DOHH2 (cell line): ENCODE results near the gene GRM2.

ENCODE experiments used
- H3F3A ChIP-seq: fragments of 200-600 bp; sonication (generic), shearing (Covaris generic); 2 replicates; pipeline ENCODE4 v1.6.0; 2016; ENCODE audit warnings: antibody characterized with exemption, mild to moderate bottlenecking; ENCODE audit not compliant: control insufficient read depth, insufficient read depth
- H3K27ac ChIP-seq: fragments of 200-600 bp; sonication (generic); 2 replicates; pipeline ENCODE4 v1.5.1; 2014; ENCODE audit warnings: low read depth, mild to moderate bottlenecking, low read length, moderate library complexity
- H3K27me3 ChIP-seq: fragments of 200-600 bp; sonication (generic); 2 replicates; pipeline ENCODE4 v1.6.1; 2014; ENCODE audit warnings: mild to moderate bottlenecking, low read length, mixed read lengths; ENCODE audit not compliant: control insufficient read depth
- H3K36me3 ChIP-seq: fragments of 200-600 bp; sonication (generic); 2 replicates; pipeline ENCODE4 v1.6.1; 2014; ENCODE audit warnings: mild to moderate bottlenecking, low read length, moderate library complexity, mixed read lengths; ENCODE audit not compliant: control insufficient read depth
- H3K4me1 ChIP-seq: fragments of 200-600 bp; sonication (generic); 2 replicates; pipeline ENCODE4 v1.6.1; 2014; ENCODE audit warnings: mild to moderate bottlenecking, low read length, mixed read lengths; ENCODE audit not compliant: control insufficient read depth
- H3K4me2 ChIP-seq: fragments of 200-600 bp; sonication (generic); 2 replicates; pipeline ENCODE4 v1.6.0; 2014; ENCODE audit warnings: mild to moderate bottlenecking, low read length, moderate library complexity
- H3K4me3 ChIP-seq: fragments of 200-600 bp; sonication (generic); 2 replicates; pipeline ENCODE4 v1.5.1; 2014; ENCODE audit warnings: mild to moderate bottlenecking, low read length, mixed read lengths
- H3K79me2 ChIP-seq: fragments of 200-600 bp; sonication (generic); 2 replicates; pipeline ENCODE4 v1.6.1; 2014; ENCODE audit warnings: mild to moderate bottlenecking, low read length, mixed read lengths; ENCODE audit not compliant: control insufficient read depth
- H3K9me2 ChIP-seq: fragments of 200-600 bp; sonication (generic); replicated peaks from 2 replicates; pipeline ENCODE4 v1.6.1; 2014; ENCODE audit warnings: mild to moderate bottlenecking, low read length, mixed read lengths; ENCODE audit not compliant: control insufficient read depth
- H3K9me3 ChIP-seq: fragments of 200-600 bp; sonication (generic); 2 replicates; pipeline ENCODE4 v1.6.1; 2014; ENCODE audit warnings: antibody characterized with exemption, low read length, mixed read lengths; ENCODE audit not compliant: control insufficient read depth, insufficient read depth
- H4K20me1 ChIP-seq: fragments of 200-600 bp; sonication (generic); 2 replicates; pipeline ENCODE4 v1.6.0; 2014; ENCODE audit warnings: low read depth, mild to moderate bottlenecking, antibody characterized with exemption, low read length, moderate library complexity; ENCODE audit not compliant: control insufficient read depth, insufficient read depth
- CTCF ChIP-seq: fragments of 200-600 bp; sonication (generic); IDR thresholded peaks from one replicate; pipeline ENCODE4 v1.5.1; 2014; ENCODE audit warnings: antibody characterized with exemption, mild to moderate bottlenecking, low read depth, low read length; ENCODE audit not compliant: poor library complexity, severe bottlenecking
- EZH2phosphoT487 ChIP-seq: fragments of 200-600 bp; sonication (generic); IDR thresholded peaks from 2 replicates; pipeline ENCODE4 v1.6.1; 2017; ENCODE audit warnings: borderline replicate concordance, mild to moderate bottlenecking, antibody characterized with exemption, low read length, moderate library complexity, mixed read lengths

GRM2 gene

GRCh38 chr3:51703068-51703760, 3.7 kb upstream of the GRM2 start:
- Histone ChIP-seq H3K4me1 (no peaks in the 10 kb centered on the region), H3K9me3 (no peaks in the 10 kb centered on the region), H4K20me1 (no peaks in the 10 kb centered on the region), H3K36me3 (peaks cover 33% of the 10 kb centered on the region), H3K4me3 (no peak overlapping the region), H3F3A (no peaks in the 10 kb centered on the region), H3K79me2 (no peaks in the 10 kb centered on the region), H3K9me2 (no peaks in the 10 kb centered on the region), H3K4me2 (no peak overlapping the region), H3K27me3 (no peaks in the 10 kb centered on the region), H3K27ac (no peak overlapping the region)
- TF ChIP-seq CTCF (no peak), EZH2phosphoT487 (no peak)

GRCh38 chr3:51703761-51704510, 2.9 kb upstream of the GRM2 start:
- Histone ChIP-seq H3K9me2 (no peaks in the 10 kb centered on the region), H3K4me1 (no peaks in the 10 kb centered on the region), H3K27me3 (no peaks in the 10 kb centered on the region), H3K4me3 (no peak overlapping the region), H3K9me3 (no peaks in the 10 kb centered on the region), H4K20me1 (no peaks in the 10 kb centered on the region), H3F3A (no peaks in the 10 kb centered on the region), H3K79me2 (no peaks in the 10 kb centered on the region), H3K36me3 (peaks cover 25% of the 10 kb centered on the region), H3K4me2 (no peak overlapping the region), H3K27ac (no peak overlapping the region)
- TF ChIP-seq CTCF (no peak), EZH2phosphoT487 (no peak)

GRCh38 chr3:51704511-51704950, 2.3 kb upstream of the GRM2 start:
- Histone ChIP-seq H3K27ac (no peak overlapping the region), H3K4me2 (no peak overlapping the region), H3K9me2 (no peaks in the 10 kb centered on the region), H3F3A (no peaks in the 10 kb centered on the region), H3K79me2 (no peaks in the 10 kb centered on the region), H3K36me3 (peaks cover 19% of the 10 kb centered on the region), H3K27me3 (no peaks in the 10 kb centered on the region), H3K4me1 (no peaks in the 10 kb centered on the region), H4K20me1 (no peaks in the 10 kb centered on the region), H3K9me3 (no peaks in the 10 kb centered on the region), H3K4me3 (no peak overlapping the region)
- TF ChIP-seq CTCF: no peak
- no peak for TF ChIP-seq EZH2phosphoT487
